GM15510 (cell line): ENCODE results near the gene ADCY7.

Experiments used
- POLR2A ChIP-seq: IDR thresholded peaks from 3 replicates; pipeline ENCODE4 v1.6.1; 2011; ENCODE audit warnings: borderline replicate concordance; ENCODE audit not compliant: insufficient read length; ENCODE audit errors: extremely low read depth

The ADCY7 gene

GRCh38 chr16:50313596-50314478 is 47.5 kb downstream of the ADCY7 start:
- no peak for TF ChIP-seq POLR2A

GRCh38 chr16:50314665-50315064 is 48.3 kb downstream of the ADCY7 start:
- TF ChIP-seq POLR2A: no peak

GRCh38 chr16:50315346-50315997 is 49.1 kb downstream of the ADCY7 start:
- no peak for TF ChIP-seq POLR2A

GRCh38 chr16:50316102-50316847 is 49.9 kb downstream of the ADCY7 start:
- no peak for TF ChIP-seq POLR2A

GRCh38 chr16:50316848-50317630 is 50.7 kb downstream of the ADCY7 start:
- TF ChIP-seq POLR2A: no peak

- TF ChIP-seq POLR2A: no peak
Measured at GRCh38 chr16:50318796-50319578, 52.6 kb downstream of the ADCY7 start.

GRCh38 chr16:50320310-50320709 is 54.0 kb downstream of the ADCY7 start:
- TF ChIP-seq POLR2A: no peak

- no peak for TF ChIP-seq POLR2A
Measured at GRCh38 chr16:50322333-50322732, 56.0 kb downstream of the ADCY7 start.

GRCh38 chr16:50323335-50324011 is 57.1 kb downstream of the ADCY7 start:
- TF ChIP-seq POLR2A: no peak

- no peak for TF ChIP-seq POLR2A
Measured at GRCh38 chr16:50324345-50324744, 58.0 kb downstream of the ADCY7 start.

- TF ChIP-seq POLR2A: no peak
Measured at GRCh38 chr16:50326264-50326663, 59.9 kb downstream of the ADCY7 start.

- no peak for TF ChIP-seq POLR2A
Measured at GRCh38 chr16:50326835-50327465, 60.6 kb downstream of the ADCY7 start.

GRCh38 chr16:50329446-50330189 is 63.3 kb downstream of the ADCY7 start:
- TF ChIP-seq POLR2A: no peak

GRCh38 chr16:50331570-50331969 is 65.2 kb downstream of the ADCY7 start:
- no peak for TF ChIP-seq POLR2A
